ENCODE results near the gene TOMM34.

The TOMM34 gene

DNA sequence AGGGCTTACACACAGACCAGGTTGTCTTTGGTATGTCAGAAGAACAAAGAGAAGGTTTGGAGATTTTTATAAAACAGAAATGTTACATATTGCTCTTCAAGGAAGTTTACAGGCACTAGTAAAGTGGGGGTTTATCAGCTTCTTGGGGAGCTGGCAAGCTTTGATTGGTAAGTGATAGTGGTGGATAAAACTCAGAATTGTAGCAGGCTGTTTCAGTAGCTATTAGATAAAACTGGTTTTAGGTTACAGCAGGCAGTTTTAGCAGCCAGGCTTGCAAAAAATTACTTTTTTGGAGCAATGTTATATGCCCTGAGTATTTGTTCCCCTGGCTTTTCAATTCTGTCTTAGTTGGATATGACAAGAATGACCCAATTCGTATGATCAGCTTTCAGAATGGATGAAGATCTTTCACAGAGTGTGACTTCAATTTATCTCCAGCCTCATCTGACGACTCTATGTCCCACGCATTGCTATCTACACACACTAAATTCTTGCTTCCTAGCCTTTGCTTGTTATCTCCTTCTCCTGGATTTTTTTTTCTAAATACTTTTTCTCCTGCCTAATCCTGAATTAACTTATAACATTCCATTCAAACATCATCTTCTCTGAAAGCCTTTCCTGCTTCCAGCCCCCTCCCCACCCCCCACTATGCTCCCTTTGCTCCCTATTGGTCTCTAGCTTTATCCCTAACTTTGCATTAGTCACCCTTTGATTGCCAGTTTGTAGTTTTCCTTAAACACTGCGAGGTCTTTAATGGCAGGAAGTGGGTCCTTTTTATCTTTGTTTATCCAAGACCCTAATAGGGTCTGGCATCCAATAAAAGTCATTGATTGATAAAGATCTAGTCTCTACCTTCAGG is 1.0 kb upstream of the TOMM34 start:
- Mint-ChIP-seq H3K27me3 (ENCODE audit: low read depth) (no peaks in the 10 kb centered on the region), H3K36me3 (ENCODE audit: low read depth) (peaks cover 13% of the 10 kb centered on the region), H3K4me3 (peak overlapping the region; percentile 28 to 92 (median 91)), H3K9me3 (no peaks in the 10 kb centered on the region), H3K4me1 (peaks cover 30% of the 10 kb centered on the region), H3K27ac (no peak overlapping the region)
- TF ChIP-seq, protein P1, sequence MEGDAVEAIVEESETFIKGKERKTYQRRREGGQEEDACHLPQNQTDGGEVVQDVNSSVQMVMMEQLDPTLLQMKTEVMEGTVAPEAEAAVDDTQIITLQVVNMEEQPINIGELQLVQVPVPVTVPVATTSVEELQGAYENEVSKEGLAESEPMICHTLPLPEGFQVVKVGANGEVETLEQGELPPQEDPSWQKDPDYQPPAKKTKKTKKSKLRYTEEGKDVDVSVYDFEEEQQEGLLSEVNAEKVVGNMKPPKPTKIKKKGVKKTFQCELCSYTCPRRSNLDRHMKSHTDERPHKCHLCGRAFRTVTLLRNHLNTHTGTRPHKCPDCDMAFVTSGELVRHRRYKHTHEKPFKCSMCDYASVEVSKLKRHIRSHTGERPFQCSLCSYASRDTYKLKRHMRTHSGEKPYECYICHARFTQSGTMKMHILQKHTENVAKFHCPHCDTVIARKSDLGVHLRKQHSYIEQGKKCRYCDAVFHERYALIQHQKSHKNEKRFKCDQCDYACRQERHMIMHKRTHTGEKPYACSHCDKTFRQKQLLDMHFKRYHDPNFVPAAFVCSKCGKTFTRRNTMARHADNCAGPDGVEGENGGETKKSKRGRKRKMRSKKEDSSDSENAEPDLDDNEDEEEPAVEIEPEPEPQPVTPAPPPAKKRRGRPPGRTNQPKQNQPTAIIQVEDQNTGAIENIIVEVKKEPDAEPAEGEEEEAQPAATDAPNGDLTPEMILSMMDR (IDR thresholded peaks at IDR 0.05; ENCODE audit: unreplicated experiment in 3 of 3) = no peak

- Mint-ChIP-seq H3K27ac (peak overlapping the region; percentile 12 to 86 (median 77)), H3K27me3 (ENCODE audit: low read depth) (no peaks in the 10 kb centered on the region), H3K4me1 (peaks cover 25% of the 10 kb centered on the region), H3K36me3 (ENCODE audit: low read depth) (peaks cover 25% of the 10 kb centered on the region), H3K9me3 (no peaks in the 10 kb centered on the region), H3K4me3 (peak overlapping the region; percentile 91 to 97 (median 92))
- TF ChIP-seq, protein P1 (IDR thresholded peaks at IDR 0.05; ENCODE audit: unreplicated experiment in 3 of 3) = no peak
Observed at GRCh38 chr20:44959638-44960102, 527 bp downstream of the TOMM34 start.

GRCh38 chr20:44959082-44959637 is 1.0 kb downstream of the TOMM34 start:
- Mint-ChIP-seq H3K27me3 (ENCODE audit: low read depth) (no peaks in the 10 kb centered on the region), H3K36me3 (ENCODE audit: low read depth) (peaks cover 28% of the 10 kb centered on the region), H3K4me1 (peaks cover 25% of the 10 kb centered on the region), H3K9me3 (no peaks in the 10 kb centered on the region), H3K4me3 (peak overlapping the region; percentile 91 to 97 (median 92)), H3K27ac (peak overlapping the region; percentile 12 to 86 (median 77))
- TF ChIP-seq, protein P1 (IDR thresholded peaks at IDR 0.05; ENCODE audit: unreplicated experiment in 3 of 3) = no peak

- TF ChIP-seq, protein P1 (IDR thresholded peaks at IDR 0.05; ENCODE audit: unreplicated experiment in 3 of 3) = no peak
- Mint-ChIP-seq H3K27me3 (ENCODE audit: low read depth) (no peaks in the 10 kb centered on the region), H3K36me3 (ENCODE audit: low read depth) (peaks cover 37% of the 10 kb centered on the region), H3K4me3 (peak overlapping the region; percentile 91 to 97 (median 92)), H3K4me1 (peaks cover 25% of the 10 kb centered on the region), H3K27ac (no peak overlapping the region), H3K9me3 (no peaks in the 10 kb centered on the region)
Observed at GRCh38 chr20:44958276-44958675, 1.9 kb downstream of the TOMM34 start.

DNA sequence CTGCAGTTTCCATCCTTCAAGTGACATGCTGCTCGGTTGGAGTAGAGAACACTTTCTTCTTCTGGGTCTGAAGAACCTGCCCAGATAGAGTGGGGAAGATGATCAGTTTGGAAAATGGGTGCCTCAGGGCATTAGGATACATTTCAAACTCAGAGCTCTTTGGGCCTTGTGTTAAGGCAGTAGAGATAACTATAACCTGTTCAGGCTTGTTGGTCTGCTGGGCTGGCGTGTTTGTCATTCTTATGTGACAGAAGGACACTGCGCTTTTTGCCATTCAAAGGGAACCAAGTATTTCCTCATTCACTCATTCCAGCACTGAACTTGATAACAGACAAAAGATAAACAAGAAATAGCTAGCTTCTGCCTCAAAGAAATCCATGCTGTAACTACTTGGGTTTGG is 3.8 kb downstream of the TOMM34 start:
- H3K4me1 Mint-ChIP-seq = peaks cover 25% of the 10 kb centered on the region
- H3K27me3 Mint-ChIP-seq (ENCODE audit: low read depth) = no peaks in the 10 kb centered on the region
- no peak overlapping the region for H3K27ac Mint-ChIP-seq
- TF ChIP-seq, protein P1 (IDR thresholded peaks at IDR 0.05; ENCODE audit: unreplicated experiment in 3 of 3) = no peak
- H3K4me3 Mint-ChIP-seq = no peak overlapping the region
- H3K9me3 Mint-ChIP-seq = no peaks in the 10 kb centered on the region
- H3K36me3 Mint-ChIP-seq (ENCODE audit: low read depth) = peaks cover 55% of the 10 kb centered on the region
